NCI-H748 treated with DMSO at 0.1 percent for 48 hours (cell line): ENCODE measurements around the gene MAD1L1.
"Not testable (repeated sequence)": the region's sequence is repeated elsewhere in the genome, so short reads cannot be mapped to it uniquely, and the experiment has no call there.

ENCODE experiments used
- DNase-seq: peaks from one replicate; lab custom pipeline; 2025; lab: John Stamatoyannopoulos, UW

The MAD1L1 gene

GRCh38 chr7:1816451-1816850 lies 416.3 kb downstream of the MAD1L1 start:
- DNase-seq, result not testable (repeated sequence)

- not testable (repeated sequence) for DNase-seq
These were observed 417.0 kb downstream of the MAD1L1 start for GRCh38 chr7:1815551-1816281.

GRCh38 chr7:1815051-1815481 lies 417.7 kb downstream of the MAD1L1 start:
- DNase-seq, result no peak

- no peak for DNase-seq
These were observed 418.5 kb downstream of the MAD1L1 start for GRCh38 chr7:1814089-1814811.

GRCh38 chr7:1813394-1814088 lies 419.2 kb downstream of the MAD1L1 start:
- no peak for DNase-seq

- no peak for DNase-seq
These were observed 420.0 kb downstream of the MAD1L1 start for GRCh38 chr7:1812509-1813393.

GRCh38 chr7:1811850-1812508 lies 420.8 kb downstream of the MAD1L1 start:
- no peak for DNase-seq

- no peak for DNase-seq
These were observed 421.5 kb downstream of the MAD1L1 start for GRCh38 chr7:1810961-1811849.

- no peak for DNase-seq
These were observed 422.2 kb downstream of the MAD1L1 start for GRCh38 chr7:1810521-1810920.

GRCh38 chr7:1809601-1810258 lies 423.0 kb downstream of the MAD1L1 start:
- no peak for DNase-seq

GRCh38 chr7:1809070-1809469 lies 423.7 kb downstream of the MAD1L1 start:
- no peak for DNase-seq

GRCh38 chr7:1807821-1808600 lies 424.7 kb downstream of the MAD1L1 start:
- no peak for DNase-seq

GRCh38 chr7:1806354-1806753 lies 426.4 kb downstream of the MAD1L1 start:
- no peak for DNase-seq

- DNase-seq, result no peak
These were observed 428.4 kb downstream of the MAD1L1 start for GRCh38 chr7:1804310-1804709.

GRCh38 chr7:1802899-1803298 lies 429.8 kb downstream of the MAD1L1 start:
- no peak for DNase-seq

- DNase-seq, result no peak
These were observed 431.8 kb downstream of the MAD1L1 start for GRCh38 chr7:1800902-1801301.

- no peak for DNase-seq
These were observed 434.6 kb downstream of the MAD1L1 start for GRCh38 chr7:1798191-1798590.

- peak; percentile 21 for DNase-seq
These were observed 437.7 kb downstream of the MAD1L1 start for GRCh38 chr7:1794888-1795542.
